ENCODE data around the gene PSRC1.

- no peak for TF ChIP-seq CTCF (IDR thresholded peaks at IDR 0.05; ENCODE audit: low read length)
- TF ChIP-seq EZH2 (IDR thresholded peaks at IDR 0.05; ENCODE audit: borderline replicate concordance, low read length) = no peak
Measured at GRCh38 chr1:109269212-109269980, 13.5 kb downstream of the PSRC1 start.
